CD8-positive, alpha-beta memory T cell (primary cell): ENCODE results near the gene STPG1. TPM values are rescaled to one million over a fixed set of nuclear protein-coding genes. Genes with fewer than 3 reads are reported as not detected.
A peak's percentile ranks its signal among the peaks of the same experiment; 100 is the strongest.

Experiments used
- CTCF ChIA-PET: fragments of 350-600 bp; sonication (Branson Sonifier 250); formaldehyde crosslinking; loops from one replicate; lab custom pipeline; 2021; ENCODE audit warnings: antibody characterized with exemption; lab: Charles Lee
- POLR2A ChIA-PET: fragments of 350-600 bp; sonication (Branson Sonifier 250); formaldehyde crosslinking; loops from one replicate; lab custom pipeline; 2021; ENCODE audit warnings: antibody characterized with exemption; lab: Charles Lee
- DNase-seq, 5 donors: peaks; one replicate each; pipeline versions ENCODE4 v3.0.0 to v3.0.0-alpha.2; 2020 to 2022; ENCODE audit warnings: mixed read lengths in 1 of 5
- H3K27ac ChIP-seq: one replicate; pipeline ENCODE4 v1.7.0; 2013; ENCODE audit warnings: low read depth, mild to moderate bottlenecking, low read length, moderate library complexity
- H3K27me3 ChIP-seq: 2 replicates; pipeline ENCODE4 v1.7.0; 2013; ENCODE audit warnings: low read length, mild to moderate bottlenecking; ENCODE audit not compliant: insufficient read depth, poor library complexity, severe bottlenecking
- H3K36me3 ChIP-seq: 2 replicates; pipeline ENCODE4 v1.7.0; 2013; ENCODE audit warnings: mild to moderate bottlenecking, low read length, moderate library complexity; ENCODE audit not compliant: insufficient read depth
- H3K4me1 ChIP-seq: 2 replicates; pipeline ENCODE4 v1.7.0; 2013; ENCODE audit warnings: mild to moderate bottlenecking, low read length, moderate library complexity; ENCODE audit not compliant: insufficient read depth
- H3K4me3 ChIP-seq: 2 replicates; pipeline ENCODE4 v1.7.0; 2013; ENCODE audit warnings: mild to moderate bottlenecking, low read length
- H3K9me3 ChIP-seq: 2 replicates; pipeline ENCODE4 v1.7.0; 2013; ENCODE audit warnings: mild to moderate bottlenecking, low read length
- H3K27ac Mint-ChIP-seq, 8 donors: one replicate each; pipeline ENCODE4 v1.8.0; 2020 to 2021; ENCODE audit warnings: mixed read lengths in 8 of 8, mild to moderate bottlenecking in 6 of 8, inconsistent platforms in 3 of 8, moderate library complexity in 3 of 8
- H3K27me3 Mint-ChIP-seq, 2 donors: one replicate each; pipeline ENCODE4 v1.8.0; 2020 to 2021; ENCODE audit warnings: mixed read lengths in 2 of 2, mild to moderate bottlenecking in 1 of 2, moderate library complexity in 1 of 2
- H3K36me3 Mint-ChIP-seq, 3 donors: one replicate each; pipeline ENCODE4 v1.8.0; 2020 to 2021; ENCODE audit warnings: mixed read lengths in 3 of 3, inconsistent platforms in 1 of 3, mild to moderate bottlenecking in 1 of 3
- H3K4me1 Mint-ChIP-seq, 3 donors: one replicate each; pipeline ENCODE4 v1.8.0; 2020 to 2021; ENCODE audit warnings: mixed read lengths in 3 of 3, inconsistent platforms in 1 of 3, mild to moderate bottlenecking in 1 of 3
- H3K4me3 Mint-ChIP-seq, 7 donors: one replicate each; pipeline ENCODE4 v1.8.0; 2020 to 2021; ENCODE audit warnings: mixed read lengths in 7 of 7, mild to moderate bottlenecking in 6 of 7, moderate library complexity in 4 of 7, inconsistent platforms in 2 of 7
- H3K9me3 Mint-ChIP-seq, 5 donors: one replicate each; pipeline ENCODE4 v1.8.0; 2020 to 2022; ENCODE audit warnings: mixed read lengths in 5 of 5, mild to moderate bottlenecking in 3 of 5, moderate library complexity in 2 of 5, inconsistent platforms in 1 of 5
- polyA plus RNA-seq: library from polyadenylated mRNA; unstranded; fragments of 300-500 nt; fragmentation: Illumina TruSeq; gene quantifications from one replicate; pipeline ENCODE4 v1.2.3, GENCODE V29; 2021
- total RNA-seq, 2 experiments: library from RNA; stranded (reverse); gene quantifications; one replicate each; pipeline ENCODE4 v1.2.3, GENCODE V29; 2021

The STPG1 gene
- total and polyA plus RNA-seq, 3 experiments from 2014 or later, result 4.9 to 5.6 (median 5.1) TPM

- no peak for DNase-seq
- no peaks in the 10 kb centered on the region for H3K36me3 ChIP-seq
- Mint-ChIP-seq H3K36me3 (no peaks in the 10 kb centered on the region), H3K9me3 (no peaks in the 10 kb centered on the region), H3K4me1 (peaks cover 45 to 52% (median 47%) of the 10 kb centered on the region in 3 donors), H3K27ac (peak overlapping the region in 1 of 8 donors; percentile 38), H3K27me3 (peaks cover 28 to 30% of the 10 kb centered on the region in 2 donors), H3K4me3 (peak overlapping the region in 3 of 7 donors; percentile 28 to 85 (median 48))
- ChIA-PET CTCF (no interaction called here), POLR2A (no interaction called here)
- H3K4me1 ChIP-seq, result peaks cover 44% of the 10 kb centered on the region
- H3K4me3 ChIP-seq, result no peak overlapping the region
- H3K27me3 ChIP-seq, result peaks cover 14% of the 10 kb centered on the region
- no peaks in the 10 kb centered on the region for H3K9me3 ChIP-seq
- H3K27ac ChIP-seq, result no peak overlapping the region
Observed at GRCh38 chr1:24323281-24323680, 90.3 kb downstream of the STPG1 start.

DNA sequence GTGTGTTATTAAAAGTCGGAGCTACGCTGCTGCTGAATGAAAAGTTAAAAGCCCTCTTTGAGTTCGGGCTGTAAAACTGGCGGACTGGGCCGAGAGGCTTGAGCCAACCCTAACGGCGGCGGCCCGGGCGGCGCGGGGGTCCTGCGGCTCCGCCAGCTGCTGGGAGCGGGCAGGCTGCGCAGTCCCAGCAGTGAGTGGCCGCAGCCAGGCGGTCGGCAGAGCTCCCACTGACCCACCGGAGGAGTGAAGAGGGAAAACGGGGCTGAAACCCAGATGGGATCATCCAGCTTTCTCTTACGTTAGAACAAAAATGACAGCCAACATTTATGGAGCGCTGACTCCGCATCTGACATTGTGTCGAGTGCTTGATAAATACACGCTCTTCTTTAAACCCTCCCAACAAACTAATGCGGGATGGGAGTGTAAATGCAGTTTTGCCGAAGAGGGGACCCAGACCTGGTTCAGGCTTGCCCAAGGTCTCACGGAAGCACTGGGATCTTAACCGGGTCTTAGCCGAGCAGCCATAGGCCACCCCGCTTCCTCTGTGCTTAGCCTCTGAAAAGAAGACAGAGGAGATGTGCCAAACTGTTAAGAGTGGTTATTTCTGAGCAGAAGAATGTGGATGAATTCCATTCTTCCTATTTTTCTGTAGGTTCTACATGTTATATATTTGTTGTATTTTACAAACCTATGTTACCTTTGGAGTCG lies 91.0 kb downstream of the STPG1 start:
- Mint-ChIP-seq H3K27me3 (peaks cover 35 to 37% of the 10 kb centered on the region in 2 donors), H3K4me1 (peaks cover 45 to 53% (median 49%) of the 10 kb centered on the region in 3 donors), H3K36me3 (no peaks in the 10 kb centered on the region), H3K9me3 (no peaks in the 10 kb centered on the region), H3K27ac (peak overlapping the region in 6 of 8 donors; percentile 15 to 93 (median 72)), H3K4me3 (peak overlapping the region; percentile 63 to 87 (median 78))
- POLR2A ChIA-PET, result interaction anchor here (0.6 kb wide), 1 partner anchor 184 kb away, joined by 5 read pairs; no protein-coding TSS in a partner anchor
- DNase-seq, result no peak
- no peak overlapping the region for H3K27ac ChIP-seq
- H3K4me3 ChIP-seq, result peak overlapping the region; percentile 51
- H3K27me3 ChIP-seq, result peaks cover 17% of the 10 kb centered on the region
- CTCF ChIA-PET, result interaction anchor here (1.1 kb wide), 1 partner anchor 13 kb away, joined by 3 read pairs; no protein-coding TSS in a partner anchor
- H3K4me1 ChIP-seq, result peaks cover 48% of the 10 kb centered on the region
- H3K36me3 ChIP-seq, result no peaks in the 10 kb centered on the region
- H3K9me3 ChIP-seq, result no peaks in the 10 kb centered on the region

DNA sequence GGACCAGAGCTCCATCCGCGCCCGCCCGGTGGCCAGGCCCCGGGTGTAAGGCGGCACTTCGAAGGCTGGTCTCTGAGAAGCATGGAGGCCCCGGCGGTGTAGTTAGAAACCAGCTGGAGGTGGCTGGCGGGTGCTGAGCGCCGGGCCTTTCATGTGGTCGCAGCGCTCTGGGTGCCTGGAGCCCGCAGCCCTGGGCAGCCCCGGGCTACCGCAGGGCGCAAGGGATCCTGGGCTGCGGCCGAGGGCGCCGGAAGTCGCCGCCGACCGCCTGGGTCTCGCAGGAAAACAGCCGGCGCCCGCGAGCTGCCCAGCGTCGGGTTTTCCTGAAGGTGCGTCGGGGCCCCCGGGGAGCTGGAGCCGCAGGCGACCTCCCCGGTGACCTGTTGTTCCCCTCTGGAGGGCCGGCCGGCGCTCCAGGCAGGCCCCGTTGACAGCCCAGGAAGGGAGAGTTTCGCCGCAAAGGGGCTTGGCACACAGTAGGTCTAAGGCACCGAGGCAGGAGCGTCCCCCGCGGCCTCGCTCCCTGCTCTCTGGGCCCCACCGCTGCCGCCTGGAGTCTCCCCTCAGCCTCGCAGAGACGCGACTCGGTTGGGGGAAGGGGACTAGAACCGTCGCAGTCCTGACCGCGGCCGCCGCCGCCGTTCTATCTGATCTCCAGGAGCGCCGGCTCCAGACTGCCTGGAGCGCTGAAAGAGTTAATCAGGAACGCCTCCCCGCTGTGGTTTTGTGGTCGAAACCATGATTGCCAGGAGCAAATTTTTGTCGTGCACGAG lies 91.7 kb downstream of the STPG1 start:
- Histone ChIP-seq H3K36me3 (no peaks in the 10 kb centered on the region), H3K27me3 (peaks cover 24% of the 10 kb centered on the region), H3K4me1 (peaks cover 48% of the 10 kb centered on the region), H3K4me3 (peak overlapping the region; percentile 51), H3K27ac (no peak overlapping the region), H3K9me3 (no peaks in the 10 kb centered on the region)
- no peaks in the 10 kb centered on the region for H3K36me3 Mint-ChIP-seq
- peak overlapping the region in 7 of 8 donors; percentile 35 to 93 (median 69) for H3K27ac Mint-ChIP-seq
- H3K4me1 Mint-ChIP-seq, result peaks cover 45 to 53% (median 49%) of the 10 kb centered on the region in 3 donors
- ChIA-PET CTCF (interaction anchor here (1.1 kb wide), 1 partner anchor 13 kb away, joined by 3 read pairs; no protein-coding TSS in a partner anchor), POLR2A (interaction anchor here (0.6 kb wide), 1 partner anchor 185 kb away, joined by 5 read pairs; no protein-coding TSS in a partner anchor)
- DNase-seq, result peak; percentile 45 to 72 (median 57)
- peak overlapping the region; percentile 63 to 87 (median 78) for H3K4me3 Mint-ChIP-seq
- H3K27me3 Mint-ChIP-seq, result peaks cover 42 to 44% of the 10 kb centered on the region in 2 donors
- H3K9me3 Mint-ChIP-seq, result no peaks in the 10 kb centered on the region

GRCh38 chr1:24321126-24321525 lies 92.5 kb downstream of the STPG1 start:
- H3K4me3 Mint-ChIP-seq, result peak overlapping the region; percentile 23 to 77 (median 73)
- no peaks in the 10 kb centered on the region for H3K36me3 Mint-ChIP-seq
- H3K9me3 Mint-ChIP-seq, result no peaks in the 10 kb centered on the region
- H3K4me1 ChIP-seq, result peaks cover 48% of the 10 kb centered on the region
- peak overlapping the region; percentile 51 for H3K4me3 ChIP-seq
- no peaks in the 10 kb centered on the region for H3K9me3 ChIP-seq
- H3K36me3 ChIP-seq, result no peaks in the 10 kb centered on the region
- H3K4me1 Mint-ChIP-seq, result peaks cover 45 to 53% (median 49%) of the 10 kb centered on the region in 3 donors
- H3K27me3 ChIP-seq, result peaks cover 27% of the 10 kb centered on the region
- CTCF ChIA-PET, result interaction anchor here (0.6 to 1.7 kb wide), 2 partner anchors 35 to 70 kb away, joined by 3 to 9 read pairs; no protein-coding TSS in a partner anchor
- peak overlapping the region in 2 of 8 donors; percentile 35 to 69 for H3K27ac Mint-ChIP-seq
- peak in 1 of 5 donors; percentile 6 for DNase-seq
- POLR2A ChIA-PET, result no interaction called here
- H3K27ac ChIP-seq, result no peak overlapping the region
- peaks cover 44 to 50% of the 10 kb centered on the region in 2 donors for H3K27me3 Mint-ChIP-seq

DNA sequence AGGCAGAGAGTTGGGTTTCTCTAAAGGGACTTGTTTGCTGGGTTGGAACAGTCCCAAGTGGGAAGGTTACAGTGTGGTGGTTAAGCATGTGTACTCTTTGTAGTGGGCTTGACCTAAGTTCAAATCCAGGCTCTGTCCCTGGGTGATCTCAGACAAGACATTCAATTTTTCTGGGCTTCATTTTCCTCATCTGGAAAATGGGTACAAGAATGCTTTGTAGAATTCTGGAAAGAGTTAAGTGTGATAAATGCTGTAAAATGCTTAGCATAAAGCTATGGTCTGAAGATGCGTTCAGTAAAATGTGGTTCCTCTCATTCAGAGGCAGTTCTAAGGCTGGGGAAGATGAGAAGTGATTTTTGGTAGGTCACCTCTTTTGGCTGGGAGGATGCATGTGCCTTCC lies 93.6 kb downstream of the STPG1 start:
- Mint-ChIP-seq H3K36me3 (no peaks in the 10 kb centered on the region), H3K27ac (peak overlapping the region in 3 of 8 donors; percentile 10 to 16 (median 11)), H3K4me3 (peak overlapping the region; percentile 17 to 76 (median 46)), H3K9me3 (no peaks in the 10 kb centered on the region), H3K4me1 (peaks cover 45 to 53% (median 49%) of the 10 kb centered on the region in 3 donors), H3K27me3 (peaks cover 51 to 60% of the 10 kb centered on the region in 2 donors)
- H3K27me3 ChIP-seq, result peaks cover 27% of the 10 kb centered on the region
- POLR2A ChIA-PET, result no interaction called here
- H3K4me3 ChIP-seq, result no peak overlapping the region
- no peaks in the 10 kb centered on the region for H3K9me3 ChIP-seq
- DNase-seq, result no peak
- no peak overlapping the region for H3K27ac ChIP-seq
- CTCF ChIA-PET, result interaction anchor here (1.7 kb wide), 1 partner anchor 72 kb away, joined by 9 read pairs; no protein-coding TSS in a partner anchor
- H3K36me3 ChIP-seq, result no peaks in the 10 kb centered on the region
- H3K4me1 ChIP-seq, result peaks cover 48% of the 10 kb centered on the region

GRCh38 chr1:24319312-24319863 lies 94.2 kb downstream of the STPG1 start, which contains the start of gene GRHL3:
GRHL3 (plus strand) TSS chr1:24319357; CDS start chr1:24319552, 195 bp downstream.
- CTCF ChIA-PET, result interaction anchor here (1.7 kb wide), 1 partner anchor 72 kb away, joined by 9 read pairs; no protein-coding TSS in a partner anchor
- H3K27ac Mint-ChIP-seq, result peak within 1 kb of the TSS in 5 of 8 donors; percentile 10 to 77 (median 16)
- no peaks in the 10 kb centered on the region for H3K36me3 Mint-ChIP-seq
- Histone ChIP-seq H3K27me3 (peaks cover 27% of the 10 kb centered on the region), H3K9me3 (no peaks in the 10 kb centered on the region), H3K36me3 (no peaks in the 10 kb centered on the region), H3K4me3 (no peak within 1 kb of the TSS), H3K27ac (no peak within 1 kb of the TSS), H3K4me1 (peaks cover 48% of the 10 kb centered on the region)
- H3K9me3 Mint-ChIP-seq, result no peaks in the 10 kb centered on the region
- POLR2A ChIA-PET, result no interaction called here
- H3K27me3 Mint-ChIP-seq, result peaks cover 51 to 61% of the 10 kb centered on the region in 2 donors
- peak within 1 kb of the TSS; percentile 38 to 82 (median 59) for H3K4me3 Mint-ChIP-seq
- DNase-seq, result peak in 1 of 5 donors; percentile 10
- peaks cover 45 to 53% (median 49%) of the 10 kb centered on the region in 3 donors for H3K4me1 Mint-ChIP-seq

DNA sequence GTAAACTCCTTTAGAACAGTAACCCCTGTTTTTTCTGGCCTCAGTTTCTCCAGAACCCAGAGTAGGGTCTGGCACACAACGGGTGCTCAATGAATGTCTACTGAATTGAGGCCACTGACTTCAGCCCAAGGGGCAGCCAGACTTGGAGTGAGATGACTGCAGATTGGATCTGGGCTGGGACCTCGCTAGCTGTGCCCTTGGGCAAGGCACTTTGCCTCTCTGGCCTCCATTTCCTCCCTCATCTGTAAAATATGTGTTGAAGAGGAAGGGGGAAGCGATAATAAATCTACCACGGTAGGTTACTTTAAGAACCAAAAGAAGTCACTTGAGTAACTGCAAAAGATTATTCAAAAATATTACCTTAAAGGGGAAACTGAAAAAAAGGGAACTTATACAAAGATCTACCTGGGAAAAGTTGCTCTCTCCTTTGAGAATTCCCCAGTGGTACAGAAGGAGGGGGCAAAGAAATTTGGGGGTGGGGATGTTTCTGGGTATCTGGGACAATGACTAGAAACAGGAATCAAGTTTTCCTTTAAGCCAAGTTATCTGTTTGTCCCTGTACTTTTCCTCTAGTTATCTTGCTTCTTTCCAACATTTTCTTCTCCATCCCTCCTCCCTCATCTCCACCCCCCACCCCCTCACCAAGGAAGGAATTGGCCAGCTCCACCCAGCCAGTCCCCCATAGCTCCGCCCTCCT lies 94.8 kb downstream of the STPG1 start:
- peak overlapping the region in 3 of 7 donors; percentile 58 to 76 (median 63) for H3K4me3 Mint-ChIP-seq
- ChIA-PET CTCF (no interaction called here), POLR2A (no interaction called here)
- H3K9me3 Mint-ChIP-seq, result no peaks in the 10 kb centered on the region
- no peaks in the 10 kb centered on the region for H3K36me3 Mint-ChIP-seq
- H3K27ac ChIP-seq, result no peak overlapping the region
- H3K27me3 ChIP-seq, result peaks cover 27% of the 10 kb centered on the region
- H3K9me3 ChIP-seq, result no peaks in the 10 kb centered on the region
- H3K4me1 ChIP-seq, result peaks cover 48% of the 10 kb centered on the region
- H3K27me3 Mint-ChIP-seq, result peaks cover 50 to 67% of the 10 kb centered on the region in 2 donors
- DNase-seq, result no peak
- H3K4me1 Mint-ChIP-seq, result peaks cover 45 to 53% (median 49%) of the 10 kb centered on the region in 3 donors
- H3K36me3 ChIP-seq, result no peaks in the 10 kb centered on the region
- H3K4me3 ChIP-seq, result no peak overlapping the region
- H3K27ac Mint-ChIP-seq, result peak overlapping the region in 3 of 8 donors; percentile 6 to 33 (median 11)
